GM19240 (cell line): ENCODE measurements around the gene IGIP.

Source experiments
- DNase-seq: peaks from one replicate; pipeline ENCODE4 v3.0.0; 2011; ENCODE audit warnings: low spot score; ENCODE audit not compliant: insufficient read length

Gene IGIP

GRCh38 chr5:140111011-140111858 lies 14.5 kb upstream of the IGIP start:
- no peak for DNase-seq

- DNase-seq = no peak
Measured at GRCh38 chr5:140111859-140112551, 13.7 kb upstream of the IGIP start.

- no peak for DNase-seq
Measured at GRCh38 chr5:140112685-140113179, 13.0 kb upstream of the IGIP start.

GRCh38 chr5:140113180-140113698 lies 12.5 kb upstream of the IGIP start:
- DNase-seq = no peak

- peak; percentile 68 for DNase-seq
Measured at GRCh38 chr5:140113699-140114263, 12.0 kb upstream of the IGIP start, which contains the start of gene PURA. TSS of gene PURA (plus strand) at chr5:140114109. CDS start at chr5:140114182, 73 bp downstream.

- no peak for DNase-seq
Measured at GRCh38 chr5:140114341-140115185, 11.2 kb upstream of the IGIP start.

GRCh38 chr5:140115186-140115500 lies 10.6 kb upstream of the IGIP start:
- DNase-seq = no peak

- no peak for DNase-seq
Measured at GRCh38 chr5:140116716-140117115, 9.0 kb upstream of the IGIP start.

GRCh38 chr5:140117523-140117922 lies 8.2 kb upstream of the IGIP start:
- DNase-seq = no peak

GRCh38 chr5:140118302-140118936 lies 7.3 kb upstream of the IGIP start:
- DNase-seq = no peak

- no peak for DNase-seq
Measured at GRCh38 chr5:140126315-140127012, 727 bp downstream of the IGIP start.

- DNase-seq = no peak
Measured at GRCh38 chr5:140128376-140128775, 2.6 kb downstream of the IGIP start.

- no peak for DNase-seq
Measured at GRCh38 chr5:140130949-140131733, 5.4 kb downstream of the IGIP start.

GRCh38 chr5:140131967-140132409 lies 6.3 kb downstream of the IGIP start:
- no peak for DNase-seq

GRCh38 chr5:140133514-140134167 lies 7.9 kb downstream of the IGIP start:
- no peak for DNase-seq

- no peak for DNase-seq
Measured at GRCh38 chr5:140134277-140134935, 8.7 kb downstream of the IGIP start.

- no peak for DNase-seq
Measured at GRCh38 chr5:140135127-140135526, 9.4 kb downstream of the IGIP start.

- no peak for DNase-seq
Measured at GRCh38 chr5:140136624-140137023, 10.9 kb downstream of the IGIP start.
